Activated CD8-positive, alpha-beta memory T cell treated with anti-CD3 and anti-CD28 coated beads for 24 hours (primary cell): Measurements from ENCODE around the gene OR14K1.
"Not testable (repeated sequence)": the region's sequence is repeated elsewhere in the genome, so short reads cannot be mapped to it uniquely, and the experiment has no call there.

Source experiments
- DNase-seq: peaks from one replicate; pipeline ENCODE4 v3.0.0-alpha.2; 2020

The OR14K1 gene

GRCh38 chr1:247738315-247738714 is at the start of gene OR14K1:
OR14K1 (plus strand) TSS chr1:247738615; CDS start chr1:247738615, 0 bp downstream.
- no peak for DNase-seq

DNA sequence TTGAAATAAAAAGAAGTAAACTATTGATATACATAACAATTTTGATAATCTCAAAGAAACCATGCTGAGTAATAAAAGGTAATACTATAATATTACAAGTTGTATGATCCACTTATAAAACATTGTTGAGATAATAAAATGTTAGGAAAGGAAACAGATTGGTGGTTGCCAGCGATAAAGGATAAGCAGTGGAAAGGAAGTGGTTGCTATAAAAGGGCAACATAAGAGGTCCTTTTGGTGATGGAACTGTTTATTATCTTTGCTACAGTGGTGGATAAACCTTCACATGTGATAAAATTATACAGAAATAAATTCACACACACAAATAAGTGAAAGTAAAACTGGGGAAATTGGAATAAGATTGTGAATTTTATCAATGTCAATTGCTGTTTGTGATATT is 37.1 kb upstream of the OR14K1 start:
- DNase-seq: no peak

- not testable (repeated sequence) for DNase-seq
These were observed 27.7 kb upstream of the OR14K1 start for GRCh38 chr1:247710681-247711080.

- no peak for DNase-seq
These were observed 24.7 kb upstream of the OR14K1 start for GRCh38 chr1:247713753-247714152.

DNA sequence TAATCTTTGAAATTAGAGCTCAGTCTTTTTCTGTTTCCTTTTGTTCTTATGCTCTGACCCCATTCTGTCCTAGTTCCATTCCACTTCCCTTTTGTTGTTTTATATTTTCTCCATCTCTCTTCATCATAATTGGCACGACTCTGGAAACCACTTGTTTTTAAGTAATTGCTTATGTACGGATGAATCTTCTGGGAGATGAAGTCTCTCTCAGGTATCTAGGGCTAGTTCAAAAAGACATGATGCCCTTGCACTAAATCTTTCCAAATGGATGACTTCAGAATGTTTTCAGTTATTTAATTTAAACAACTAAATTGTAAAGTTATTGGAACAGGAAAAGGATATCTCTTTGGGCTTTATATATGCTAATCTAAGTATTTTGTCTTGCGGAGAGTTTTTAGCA is 21.9 kb upstream of the OR14K1 start, which contains the start of gene OR6F1:
Gene OR6F1, minus strand, starts transcription at position 101 of the 400 bp plus-strand sequence. CDS start 3,891 bp downstream, outside the sequence.
- no peak for DNase-seq

DNA sequence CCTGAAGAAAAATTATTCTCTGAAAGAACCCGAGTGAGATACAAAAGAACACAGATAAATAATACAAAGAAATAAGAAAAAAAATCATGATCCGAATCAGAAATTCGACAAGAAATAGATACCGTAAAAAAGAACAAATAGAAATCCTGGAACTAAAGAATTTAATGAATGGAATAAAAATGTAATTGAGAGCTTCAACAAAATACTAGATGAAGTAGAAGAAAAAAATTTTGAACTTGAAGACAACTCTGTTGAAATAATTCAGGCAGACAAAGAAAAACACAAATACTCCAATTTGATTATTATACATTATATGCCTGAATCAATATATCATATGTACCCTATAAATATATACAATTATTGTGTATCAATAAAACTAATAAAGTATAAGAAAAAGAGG is 17.2 kb upstream of the OR14K1 start:
- no peak for DNase-seq

GRCh38 chr1:247740721-247741120 is 2.3 kb downstream of the OR14K1 start:
- no peak for DNase-seq

GRCh38 chr1:247741756-247742155 is 3.3 kb downstream of the OR14K1 start:
- DNase-seq: no peak

DNA sequence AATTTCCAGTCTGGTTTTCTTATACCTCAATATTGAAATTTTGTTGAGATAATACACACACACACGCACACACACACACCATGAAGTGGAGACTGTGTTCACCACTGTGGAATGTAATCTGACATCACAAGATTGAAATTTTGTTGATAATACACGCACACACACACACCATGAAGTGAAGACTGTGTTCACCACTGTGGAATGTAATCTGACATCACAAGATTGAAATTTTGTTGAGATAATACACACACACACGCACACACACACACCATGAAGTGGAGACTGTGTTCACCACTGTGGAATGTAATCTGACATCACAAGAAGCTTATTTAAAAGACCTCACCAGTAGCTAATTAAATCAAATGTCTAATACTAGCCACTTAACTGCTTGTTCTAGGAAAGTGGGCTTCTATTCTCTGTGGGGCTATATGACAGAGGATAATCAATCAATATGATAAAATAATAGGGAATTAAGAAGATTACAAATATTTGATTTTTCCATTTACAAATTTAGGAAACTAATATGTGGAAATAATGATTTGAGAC is 3.9 kb downstream of the OR14K1 start:
- not testable (repeated sequence) for DNase-seq

DNA sequence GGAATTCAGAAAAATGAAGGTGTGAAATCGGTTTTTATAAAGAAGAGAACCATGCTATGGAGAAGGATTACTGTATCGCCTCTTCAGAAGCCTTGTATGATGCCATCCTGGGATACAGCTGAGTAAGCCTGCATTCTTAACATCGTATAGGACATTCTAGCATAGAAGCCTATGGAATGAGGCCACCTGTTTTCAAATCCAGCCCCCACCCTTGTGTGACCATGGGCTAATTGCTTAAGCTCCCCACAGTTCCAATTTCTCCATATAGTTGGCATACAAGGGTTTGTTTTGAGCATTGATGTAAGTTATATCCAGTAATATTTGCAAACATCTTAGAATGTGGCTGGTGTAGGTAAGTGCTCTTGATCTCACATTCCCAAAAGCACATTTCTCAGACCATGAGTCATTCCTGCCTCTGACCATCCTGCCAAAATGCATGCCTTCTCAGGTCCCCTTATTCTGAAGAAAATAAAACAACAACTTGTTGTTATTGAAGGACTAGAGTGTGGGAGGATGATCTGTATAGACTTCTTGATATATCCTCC is 8.0 kb downstream of the OR14K1 start:
- DNase-seq: no peak

DNA sequence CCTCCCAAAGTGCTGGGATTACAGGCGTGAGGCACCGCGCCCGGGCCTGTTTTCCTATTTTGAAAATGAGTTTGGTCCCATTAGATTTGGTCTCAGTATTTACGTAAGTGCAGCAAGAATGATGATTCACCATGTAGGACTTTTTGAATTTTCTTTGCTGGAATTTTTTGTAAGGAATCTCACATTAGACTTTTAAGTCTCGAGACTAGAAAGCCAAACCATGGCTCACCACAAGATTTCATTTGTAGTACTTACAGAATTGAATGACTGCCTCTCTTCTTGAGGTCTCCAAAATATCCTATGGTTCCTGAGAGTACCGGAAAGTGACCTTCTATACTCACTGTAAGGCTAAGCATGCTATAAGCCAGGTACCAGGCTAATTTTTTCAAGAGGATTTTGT is 9.2 kb downstream of the OR14K1 start:
- no peak for DNase-seq

- no peak for DNase-seq
These were observed 9.6 kb downstream of the OR14K1 start, which contains the start of gene OR14A2 for GRCh38 chr1:247748041-247748440. OR14A2 (minus strand) TSS chr1:247748141.

- no peak for DNase-seq
These were observed 11.5 kb downstream of the OR14K1 start for GRCh38 chr1:247749870-247750269.

- DNase-seq: not testable (repeated sequence)
These were observed 15.9 kb downstream of the OR14K1 start for GRCh38 chr1:247754311-247754710.

- no peak for DNase-seq
These were observed 22.0 kb downstream of the OR14K1 start, which contains the start of gene OR1C1 for GRCh38 chr1:247760456-247760855. OR1C1 (minus strand) TSS chr1:247760556; CDS start chr1:247758406, 2,150 bp downstream.

GRCh38 chr1:247769603-247770002 is 31.2 kb downstream of the OR14K1 start:
- DNase-seq: no peak
